ENCODE data around the gene GOLGA8T.
"Not testable (repeated sequence)": the region's sequence is repeated elsewhere in the genome, so short reads cannot be mapped to it uniquely, and the experiment has no call there.

The GOLGA8T gene, protein sequence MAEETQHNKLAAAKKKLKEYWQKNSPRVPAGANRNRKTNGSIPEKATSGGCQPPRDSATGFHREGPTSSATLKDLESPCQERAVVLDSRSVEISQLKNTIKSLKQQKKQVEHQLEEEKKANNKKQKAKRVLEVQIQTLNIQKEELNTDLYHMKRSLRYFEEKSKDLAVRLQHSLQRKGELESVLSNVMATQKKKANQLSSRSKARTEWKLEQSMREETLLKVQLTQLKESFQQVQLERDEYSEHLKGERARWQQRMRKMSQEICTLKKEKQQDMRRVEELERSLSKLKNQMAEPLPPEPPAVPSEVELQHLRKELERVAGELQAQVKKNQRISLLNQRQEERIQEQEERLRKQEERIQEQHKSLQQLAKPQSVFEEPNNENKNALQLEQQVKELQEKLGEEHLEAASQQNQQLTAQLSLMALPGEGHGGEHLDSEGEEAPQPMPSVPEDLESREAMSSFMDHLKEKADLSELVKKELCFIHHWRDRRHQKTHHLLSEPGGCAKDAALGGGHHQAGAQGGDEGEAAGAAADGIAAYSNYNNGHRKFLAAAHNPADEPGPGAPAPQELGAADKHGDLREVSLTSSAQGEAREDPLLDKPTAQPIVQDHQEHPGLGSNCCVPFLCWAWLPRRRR

GRCh38 chr15:30134751-30135150 lies at the start of gene GOLGA8T:
Gene GOLGA8T (plus strand): TSS chr15:30135051. CDS start chr15:30135149, 98 bp downstream.
- not testable (repeated sequence) for DNase-seq

GRCh38 chr15:30097827-30098226 lies 37.0 kb upstream of the GOLGA8T start:
- DNase-seq = not testable (repeated sequence)

DNA sequence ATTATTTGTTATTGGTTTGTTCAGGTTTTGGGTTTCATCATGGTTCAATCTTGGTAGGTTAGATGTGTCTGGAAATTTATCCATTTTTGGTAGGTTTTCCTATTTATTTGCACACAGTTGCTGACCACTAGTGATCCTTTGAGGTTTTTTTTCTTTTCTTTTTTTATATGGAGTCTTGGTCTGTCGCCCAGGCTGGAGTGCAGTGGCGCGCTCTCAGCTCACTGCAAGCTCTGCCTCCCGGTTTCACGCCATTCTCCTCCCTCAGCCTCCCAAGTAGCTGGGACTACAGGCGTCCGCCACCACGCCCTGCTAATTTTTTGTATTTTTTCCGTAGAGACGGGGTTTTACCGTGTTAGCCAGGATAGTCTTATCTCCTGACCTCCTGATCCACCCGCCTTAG lies 32.0 kb upstream of the GOLGA8T start:
- DNase-seq = not testable (repeated sequence)

DNA sequence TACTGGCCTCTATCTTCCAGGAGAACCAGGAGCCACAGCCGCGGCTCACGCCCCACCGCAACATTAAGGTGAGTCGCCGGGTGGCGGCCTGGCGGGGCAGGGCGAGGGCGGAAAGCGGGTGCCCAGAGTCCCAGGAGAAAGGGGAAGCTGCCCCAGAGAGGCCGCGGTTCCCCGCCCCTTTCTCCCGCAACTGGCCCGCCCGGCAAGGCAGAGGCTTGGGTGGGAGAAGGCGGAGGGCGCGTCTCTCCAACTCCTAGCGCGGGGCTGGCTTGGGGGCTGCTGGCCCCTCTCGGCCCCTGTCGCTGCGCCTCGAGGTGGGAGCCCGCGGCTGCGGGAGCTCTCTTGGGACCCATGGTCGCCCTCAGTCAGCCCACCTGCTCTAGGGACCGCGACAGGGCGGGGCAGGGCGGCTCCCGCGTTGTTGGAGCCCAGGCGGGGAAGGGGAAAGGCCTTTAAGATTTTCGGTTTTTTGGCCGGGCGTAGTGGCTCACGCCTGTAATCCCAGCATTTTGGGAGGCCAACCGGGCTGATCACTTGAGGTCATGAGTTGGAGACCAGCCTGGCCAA lies 30.8 kb upstream of the GOLGA8T start:
- not testable (repeated sequence) for DNase-seq

DNA sequence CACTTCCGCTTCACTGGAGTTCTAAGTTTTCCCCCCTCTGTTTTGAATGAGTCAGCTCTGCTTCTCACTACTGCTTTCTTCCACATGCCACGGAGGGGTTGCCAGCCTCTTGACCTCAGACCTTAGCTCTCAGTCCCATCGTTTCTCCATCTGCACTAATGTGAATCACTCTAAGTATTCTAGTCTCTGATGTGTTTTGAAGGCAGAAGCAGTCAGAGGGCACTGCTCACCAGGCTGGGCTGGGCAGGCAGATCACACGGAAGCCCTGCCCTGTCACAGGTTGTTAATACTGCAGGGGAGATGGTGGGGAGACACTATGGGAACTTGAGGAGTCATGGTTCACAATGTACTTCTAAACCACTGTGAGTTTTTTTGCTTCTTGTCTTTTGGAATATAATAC lies 24.3 kb upstream of the GOLGA8T start:
- DNase-seq = not testable (repeated sequence)

DNA sequence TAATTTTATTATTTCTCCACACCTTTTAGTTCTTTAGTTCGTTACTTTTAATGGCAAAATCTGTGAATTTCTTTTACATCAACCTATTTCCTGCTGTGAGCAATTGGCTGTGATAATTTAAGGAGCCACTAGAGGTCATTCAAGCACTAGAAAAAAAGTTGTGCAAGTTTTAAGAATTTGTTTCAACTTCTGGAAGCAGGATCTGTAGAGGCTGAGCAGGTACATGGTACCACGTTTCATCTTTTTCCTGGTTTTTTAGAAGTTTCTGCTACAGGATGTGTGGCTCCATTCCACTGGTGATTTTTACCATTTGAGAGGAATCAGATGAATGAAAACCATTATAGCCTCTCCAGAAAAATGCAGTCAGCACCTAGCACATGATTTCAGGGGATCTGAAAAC lies 4.8 kb upstream of the GOLGA8T start:
- not testable (repeated sequence) for DNase-seq

DNA sequence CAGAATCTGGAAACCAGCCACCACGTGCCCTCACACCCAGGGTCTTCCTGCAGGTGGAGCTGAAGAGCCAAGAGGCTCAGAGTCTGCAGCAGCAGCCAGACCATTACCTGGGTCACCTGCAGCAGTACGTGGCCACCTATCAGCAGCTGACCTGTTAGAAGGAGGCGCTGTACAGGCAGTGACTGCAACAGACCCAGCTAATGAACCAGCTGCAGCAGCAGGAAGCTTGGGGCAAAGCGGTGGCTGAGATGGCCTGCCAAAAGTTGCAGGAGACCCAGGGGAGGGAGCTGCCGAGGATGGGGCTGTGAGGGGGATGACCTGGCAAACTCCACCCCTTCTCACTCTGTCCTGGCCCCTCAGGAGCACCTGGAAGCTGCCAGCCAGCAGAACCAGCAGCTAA lies 8.4 kb downstream of the GOLGA8T start:
- not testable (repeated sequence) for DNase-seq

GRCh38 chr15:30149891-30150290 lies 15.0 kb downstream of the GOLGA8T start:
- DNase-seq = not testable (repeated sequence)

DNA sequence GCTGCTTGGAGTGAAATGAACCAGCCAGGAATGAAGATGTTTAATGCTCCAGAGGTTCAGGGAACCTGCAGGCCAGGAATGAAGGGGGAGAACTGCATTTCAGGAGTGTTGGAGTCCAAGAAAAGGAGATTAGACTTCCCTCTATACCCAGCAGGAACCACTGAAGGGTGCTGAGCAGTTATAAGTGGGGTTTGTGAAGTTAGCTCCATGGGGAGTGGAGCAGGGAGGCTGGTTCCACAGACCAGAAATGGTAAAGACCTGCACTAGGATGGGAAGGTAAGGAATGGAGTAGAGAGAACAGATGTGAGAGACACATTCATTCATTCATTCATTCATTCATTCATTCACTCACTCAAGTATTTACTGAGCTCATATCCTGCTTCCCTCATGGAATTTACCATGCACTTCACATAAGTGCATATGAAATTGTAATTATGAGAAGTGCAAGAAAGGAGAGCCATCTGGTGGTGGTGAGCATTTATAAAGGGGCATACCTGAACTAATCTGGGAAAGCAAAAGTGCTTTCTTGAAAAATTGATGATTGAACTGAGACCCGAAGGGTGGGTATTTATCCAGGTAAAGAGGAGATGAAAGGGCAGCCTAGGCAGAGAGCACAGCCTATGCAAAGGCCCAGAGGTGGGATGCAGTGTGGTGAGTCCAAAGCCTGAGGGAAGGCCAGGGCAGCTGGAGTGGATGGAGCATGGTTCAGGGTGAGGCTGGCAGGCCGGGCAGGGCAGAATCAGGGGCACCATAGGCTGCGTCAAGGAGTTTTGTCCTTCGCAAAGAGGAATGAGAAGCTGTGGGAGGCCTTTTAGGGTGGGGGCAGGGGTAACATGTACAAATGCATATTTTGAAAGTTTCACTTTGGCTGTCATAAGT lies 27.9 kb downstream of the GOLGA8T start:
- DNase-seq = not testable (repeated sequence)

DNA sequence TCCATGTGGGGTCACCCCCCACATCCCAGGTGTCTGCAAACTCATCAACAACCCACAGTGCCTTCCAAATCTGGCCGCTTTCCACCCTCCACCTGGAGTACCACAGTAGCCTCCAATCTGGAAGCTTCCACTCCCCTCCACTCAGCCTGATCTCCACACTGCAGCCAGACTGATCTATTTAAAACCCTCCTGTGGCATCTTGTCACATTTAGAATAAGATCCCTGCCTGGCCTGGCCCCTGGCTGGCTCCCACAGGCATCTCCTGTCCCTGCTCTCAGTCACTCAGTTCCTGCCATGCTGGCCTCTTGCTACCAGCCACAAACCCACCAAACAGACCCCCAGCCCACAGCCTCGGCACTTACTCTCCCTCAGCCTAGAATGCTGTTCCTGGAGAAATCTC lies 28.9 kb downstream of the GOLGA8T start:
- not testable (repeated sequence) for DNase-seq

- DNase-seq = not testable (repeated sequence)
Observed at GRCh38 chr15:30164257-30164656, 29.4 kb downstream of the GOLGA8T start.

- not testable (repeated sequence) for DNase-seq
Observed at GRCh38 chr15:30167403-30167802, 32.6 kb downstream of the GOLGA8T start.

DNA sequence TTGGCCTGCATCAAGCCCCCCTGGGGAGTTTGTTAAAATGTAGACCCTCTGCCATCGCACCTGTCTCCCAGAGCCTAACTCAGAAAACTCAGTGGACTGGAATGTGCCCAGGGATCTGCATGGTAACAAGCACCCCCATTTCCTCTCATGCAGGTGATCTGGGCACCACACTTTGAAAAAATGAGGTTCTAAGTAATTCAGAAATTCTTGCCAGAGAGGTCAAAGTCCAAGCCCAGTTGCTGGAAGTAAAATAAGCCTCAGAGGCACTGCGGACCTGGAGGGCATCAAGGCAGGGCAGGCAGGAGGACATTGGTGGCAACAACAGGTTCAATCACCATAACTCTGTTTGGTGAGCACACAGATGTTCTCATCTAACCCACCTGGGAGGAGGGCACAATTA lies 33.0 kb downstream of the GOLGA8T start:
- not testable (repeated sequence) for DNase-seq

- DNase-seq = not testable (repeated sequence)
Observed at GRCh38 chr15:30171452-30171851, 36.6 kb downstream of the GOLGA8T start.

DNA sequence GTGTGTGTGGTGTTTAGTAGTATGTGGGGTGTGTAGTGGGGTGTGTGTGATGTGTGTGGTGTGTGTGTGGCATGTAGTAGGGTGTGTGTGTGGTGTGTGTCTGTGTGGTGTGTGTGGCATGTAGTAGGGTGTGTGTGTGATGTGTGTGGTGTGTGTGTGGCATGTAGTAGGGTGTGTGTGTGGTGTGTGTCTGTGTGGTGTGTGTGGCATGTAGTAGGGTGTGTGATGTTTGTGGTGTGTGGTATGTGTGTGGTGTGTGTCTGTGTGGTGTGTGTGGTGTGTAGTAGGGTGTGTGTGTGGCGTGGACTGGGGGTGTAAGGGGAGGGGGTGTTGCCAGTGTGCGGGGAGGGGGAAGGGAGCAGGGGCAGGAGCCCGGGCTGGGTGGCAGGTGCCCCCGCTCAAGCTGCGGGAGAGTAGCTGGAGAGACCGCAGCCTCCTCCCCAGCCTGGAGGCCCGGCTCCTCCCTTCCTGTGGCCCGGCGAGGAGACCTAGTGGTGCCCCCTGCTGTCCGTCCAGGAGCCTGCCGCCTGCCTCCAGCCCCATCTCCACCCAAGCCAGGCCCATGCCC lies 38.3 kb downstream of the GOLGA8T start:
- not testable (repeated sequence) for DNase-seq

- DNase-seq = not testable (repeated sequence)
Observed at GRCh38 chr15:30175291-30175690, 40.4 kb downstream of the GOLGA8T start.

GRCh38 chr15:30176613-30177012 lies 41.8 kb downstream of the GOLGA8T start:
- not testable (repeated sequence) for DNase-seq

GRCh38 chr15:30179814-30180213 lies 45.0 kb downstream of the GOLGA8T start:
- not testable (repeated sequence) for DNase-seq

DNA sequence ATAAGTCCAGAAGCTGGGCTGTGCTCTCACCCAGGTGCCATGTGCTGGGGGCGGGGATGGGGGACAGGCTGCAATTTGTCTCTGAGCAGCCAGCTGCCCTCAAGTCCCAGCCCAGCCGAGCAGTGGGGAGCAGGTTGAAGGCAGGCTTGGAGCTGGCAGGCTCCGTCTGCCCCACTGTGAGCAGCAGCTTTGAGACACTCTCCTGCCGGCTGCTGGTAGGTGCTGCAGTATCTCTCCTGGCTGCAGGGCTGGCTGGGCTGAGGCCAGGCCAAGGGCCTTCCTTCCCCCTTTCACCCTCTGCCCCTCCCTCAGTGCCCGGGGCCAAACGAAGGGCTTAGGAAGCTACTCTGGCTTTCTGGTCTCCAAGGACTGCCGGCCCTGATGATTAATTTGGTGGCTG lies 50.6 kb downstream of the GOLGA8T start:
- DNase-seq = not testable (repeated sequence)

GRCh38 chr15:30187429-30187828 lies 52.6 kb downstream of the GOLGA8T start:
- not testable (repeated sequence) for DNase-seq

- not testable (repeated sequence) for DNase-seq
Observed at GRCh38 chr15:30189754-30190153, 54.9 kb downstream of the GOLGA8T start.

GRCh38 chr15:30191143-30191542 lies 56.3 kb downstream of the GOLGA8T start:
- not testable (repeated sequence) for DNase-seq
